GM18907 (cell line): ENCODE data around the gene IFT57.

Experiments used
- ATAC-seq: cut with Tn5 transposase; IDR thresholded peaks from one replicate; pipeline ENCODE4 v1.9.1; 2021; ENCODE audit warnings: mild to moderate bottlenecking, moderate library complexity; ENCODE audit not compliant: unreplicated experiment

IFT57 gene

GRCh38 chr3:108219336-108219735 is 2.9 kb downstream of the IFT57 start:
- ATAC-seq, result no peak

- ATAC-seq, result no peak
These were observed 3.4 kb downstream of the IFT57 start for GRCh38 chr3:108218811-108219210.

GRCh38 chr3:108215871-108216270 is 6.4 kb downstream of the IFT57 start:
- no peak for ATAC-seq

GRCh38 chr3:108209579-108209978 is 12.6 kb downstream of the IFT57 start:
- ATAC-seq, result no peak

- ATAC-seq, result peak; percentile 92
These were observed 13.4 kb downstream of the IFT57 start for GRCh38 chr3:108208831-108209230.

- no peak for ATAC-seq
These were observed 19.4 kb downstream of the IFT57 start for GRCh38 chr3:108202834-108203233.

GRCh38 chr3:108202080-108202479 is 20.1 kb downstream of the IFT57 start:
- ATAC-seq, result no peak

- ATAC-seq, result no peak
These were observed 21.0 kb downstream of the IFT57 start for GRCh38 chr3:108201258-108201657.

- ATAC-seq, result no peak
These were observed 21.6 kb downstream of the IFT57 start for GRCh38 chr3:108200578-108200977.

- no peak for ATAC-seq
These were observed 22.2 kb downstream of the IFT57 start for GRCh38 chr3:108200024-108200423.

- ATAC-seq, result no peak
These were observed 30.8 kb downstream of the IFT57 start for GRCh38 chr3:108191394-108191793.

- ATAC-seq, result no peak
These were observed 31.9 kb downstream of the IFT57 start for GRCh38 chr3:108190346-108190745.

- ATAC-seq, result no peak
These were observed 32.8 kb downstream of the IFT57 start for GRCh38 chr3:108189440-108189839.

- no peak for ATAC-seq
These were observed 36.7 kb downstream of the IFT57 start for GRCh38 chr3:108185536-108185935.

GRCh38 chr3:108184824-108185223 is 37.4 kb downstream of the IFT57 start:
- ATAC-seq, result no peak

- ATAC-seq, result no peak
These were observed 38.3 kb downstream of the IFT57 start for GRCh38 chr3:108183971-108184370.

- no peak for ATAC-seq
These were observed 39.0 kb downstream of the IFT57 start for GRCh38 chr3:108183181-108183580.

GRCh38 chr3:108182339-108182738 is 39.9 kb downstream of the IFT57 start:
- no peak for ATAC-seq

GRCh38 chr3:108181172-108181571 is 41.1 kb downstream of the IFT57 start:
- no peak for ATAC-seq

GRCh38 chr3:108180194-108180593 is 42.0 kb downstream of the IFT57 start:
- ATAC-seq, result no peak

- no peak for ATAC-seq
These were observed 43.5 kb downstream of the IFT57 start for GRCh38 chr3:108178676-108179075.

GRCh38 chr3:108177536-108177935 is 44.7 kb downstream of the IFT57 start:
- no peak for ATAC-seq

GRCh38 chr3:108175352-108175751 is 46.9 kb downstream of the IFT57 start:
- ATAC-seq, result no peak

GRCh38 chr3:108171106-108171505 is 51.1 kb downstream of the IFT57 start:
- ATAC-seq, result no peak
